Stimulated activated CD8-positive, alpha-beta memory T cell treated with anti-CD3 and anti-CD28 coated beads, Interleukin-15, amount 100 ng/mL, for 24 hours (primary cell): Measurements from ENCODE around the gene ZNF687.

ENCODE experiments used
- DNase-seq: peaks from one replicate; pipeline ENCODE4 v3.0.0-alpha.2; 2020; ENCODE audit warnings: low read depth

The ZNF687 gene

DNA sequence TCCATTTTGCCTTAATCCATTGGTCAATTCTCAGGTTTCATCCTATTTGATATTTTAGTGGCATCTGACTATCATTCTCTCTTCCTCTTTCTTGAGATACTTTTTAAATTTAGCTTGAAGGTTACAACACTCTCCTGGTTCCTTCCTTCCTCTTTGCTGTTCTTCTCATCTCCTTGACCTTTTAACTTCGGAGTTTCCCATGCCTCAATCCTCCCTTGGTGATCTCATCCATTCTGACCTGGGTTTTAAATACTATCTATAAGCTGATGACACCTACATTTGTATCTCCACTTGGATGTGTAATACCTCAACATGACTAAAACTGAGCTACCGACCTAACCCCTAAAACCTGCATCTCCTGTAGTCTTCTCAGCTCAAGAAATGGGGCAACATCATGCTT lies 4.8 kb upstream of the ZNF687 start:
- no peak for DNase-seq

DNA sequence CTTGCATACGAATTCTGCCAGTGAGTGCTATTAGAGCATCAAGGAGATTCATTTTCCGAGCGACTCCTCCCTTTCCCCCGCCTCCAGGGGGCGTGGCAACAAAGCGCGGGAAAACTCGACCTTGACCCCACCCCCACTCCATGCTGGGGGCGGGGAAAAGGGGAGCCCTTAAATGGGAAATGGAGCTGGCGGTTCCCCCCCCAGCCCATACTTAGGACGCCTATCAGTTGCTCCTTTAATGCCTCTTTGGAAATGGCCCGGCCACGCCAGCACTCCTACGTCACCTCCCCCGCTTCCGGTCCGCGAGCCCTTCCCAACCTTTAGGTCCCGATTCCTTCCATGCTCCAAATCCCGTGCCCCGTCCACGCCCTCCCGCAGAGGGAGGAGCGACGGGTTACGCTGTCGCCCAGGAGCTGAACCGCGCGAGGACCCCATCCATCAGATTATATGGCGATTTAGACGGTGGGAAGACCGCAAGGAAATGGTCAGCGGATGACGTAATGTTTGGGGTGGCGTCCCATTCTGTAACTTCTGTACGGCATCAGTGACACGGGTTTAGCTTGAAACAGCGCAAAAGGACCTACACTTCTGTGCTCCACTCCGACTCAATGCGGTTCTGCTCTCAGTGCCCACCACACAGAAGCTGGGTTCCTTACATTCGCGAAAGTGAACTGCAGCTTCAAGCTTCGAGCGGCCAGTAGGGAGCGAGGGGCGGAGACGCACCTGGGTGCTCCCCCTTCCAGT lies 702 bp upstream of the ZNF687 start:
- DNase-seq, result peak; percentile 98

DNA sequence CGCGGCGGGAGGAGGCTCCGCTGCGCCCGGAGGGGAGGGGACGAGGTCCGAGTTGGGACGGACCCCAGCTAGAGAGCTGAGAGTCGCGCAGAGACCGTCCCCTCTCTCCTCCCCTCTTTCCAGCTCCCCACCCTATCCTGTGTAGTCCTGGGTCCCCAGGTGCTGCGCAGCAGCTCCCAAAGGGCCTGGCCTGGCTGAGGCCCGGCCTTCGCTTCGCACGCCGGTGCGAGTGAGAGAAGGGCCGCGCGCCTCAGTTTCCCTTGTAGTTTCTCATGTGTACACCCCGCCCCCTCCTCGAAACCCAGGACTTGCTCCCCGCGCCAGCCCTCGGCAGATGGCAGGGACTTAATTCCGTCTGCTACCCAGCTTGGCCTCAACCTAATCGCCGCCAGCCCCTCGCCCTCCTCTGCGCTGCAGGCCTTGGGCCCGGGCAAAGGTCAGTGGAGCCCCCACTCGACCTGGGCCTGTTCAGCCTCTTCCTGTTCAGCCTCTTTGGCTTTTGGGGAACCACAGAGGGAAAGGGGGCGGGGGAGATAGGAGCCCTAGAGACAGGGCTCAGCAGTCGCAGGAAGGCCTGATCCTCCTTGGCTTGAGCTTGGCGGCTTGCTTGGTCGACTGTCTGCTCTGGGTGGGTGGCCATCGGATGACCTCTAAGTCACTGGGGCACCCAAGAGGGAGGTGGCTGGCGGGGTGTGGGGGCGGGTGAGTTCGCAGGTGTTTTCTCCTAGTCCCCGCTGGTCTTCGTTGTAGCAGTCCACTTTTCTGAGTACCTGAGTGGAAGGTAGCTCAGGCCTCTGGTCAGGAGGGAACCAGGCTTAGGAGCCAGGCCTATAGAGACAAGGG lies 1.0 kb downstream of the ZNF687 start:
- DNase-seq, result no peak

DNA sequence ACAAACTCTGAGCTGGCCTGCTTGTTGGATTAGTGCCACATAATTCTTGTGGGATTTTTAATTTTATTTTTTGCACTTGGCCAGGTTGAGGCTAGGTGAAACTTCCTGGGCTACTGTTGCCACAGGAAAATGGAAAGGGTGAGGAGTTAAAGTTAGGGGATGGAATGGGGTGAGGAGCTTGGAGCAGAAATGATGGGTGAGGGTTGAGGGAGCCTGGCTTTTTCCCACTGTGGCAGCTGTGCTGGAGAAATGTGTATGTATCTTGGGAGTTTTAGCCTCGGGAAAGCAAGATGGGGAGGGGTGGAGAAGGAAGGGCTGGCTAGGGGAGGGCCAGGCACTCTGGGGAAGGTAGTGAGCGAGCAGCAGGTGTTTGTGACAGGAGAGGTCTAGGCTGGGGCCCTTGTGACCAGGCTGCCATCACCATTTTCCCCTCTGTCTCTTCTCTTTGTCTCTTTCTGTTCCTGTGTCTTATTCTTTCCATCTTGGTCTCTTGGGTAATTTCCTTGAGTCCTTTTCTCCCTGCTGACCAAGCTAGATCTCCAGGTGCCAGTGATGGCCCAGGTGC lies 2.0 kb downstream of the ZNF687 start:
- no peak for DNase-seq

DNA sequence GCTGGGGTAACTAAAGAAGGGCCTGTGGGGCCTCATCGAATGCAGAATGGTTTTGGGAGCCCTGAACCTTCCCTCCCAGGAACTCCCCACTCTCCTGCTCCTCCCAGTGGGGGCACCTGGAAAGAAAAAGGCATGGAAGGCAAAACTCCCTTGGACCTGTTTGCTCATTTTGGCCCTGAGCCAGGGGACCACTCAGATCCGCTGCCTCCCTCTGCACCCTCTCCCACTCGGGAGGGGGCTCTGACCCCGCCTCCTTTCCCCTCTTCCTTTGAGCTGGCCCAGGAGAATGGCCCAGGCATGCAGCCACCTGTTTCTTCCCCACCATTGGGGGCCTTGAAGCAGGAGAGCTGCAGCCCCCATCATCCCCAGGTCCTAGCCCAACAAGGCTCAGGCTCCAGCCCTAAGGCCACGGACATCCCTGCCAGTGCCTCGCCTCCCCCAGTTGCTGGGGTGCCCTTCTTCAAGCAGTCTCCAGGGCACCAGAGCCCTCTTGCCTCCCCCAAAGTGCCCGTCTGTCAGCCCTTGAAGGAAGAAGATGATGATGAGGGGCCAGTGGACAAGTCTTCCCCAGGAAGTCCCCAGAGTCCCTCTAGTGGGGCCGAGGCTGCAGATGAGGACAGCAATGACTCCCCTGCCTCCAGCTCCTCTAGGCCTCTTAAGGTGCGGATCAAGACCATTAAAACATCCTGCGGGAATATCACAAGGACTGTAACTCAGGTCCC lies 4.7 kb downstream of the ZNF687 start:
- DNase-seq, result no peak

DNA sequence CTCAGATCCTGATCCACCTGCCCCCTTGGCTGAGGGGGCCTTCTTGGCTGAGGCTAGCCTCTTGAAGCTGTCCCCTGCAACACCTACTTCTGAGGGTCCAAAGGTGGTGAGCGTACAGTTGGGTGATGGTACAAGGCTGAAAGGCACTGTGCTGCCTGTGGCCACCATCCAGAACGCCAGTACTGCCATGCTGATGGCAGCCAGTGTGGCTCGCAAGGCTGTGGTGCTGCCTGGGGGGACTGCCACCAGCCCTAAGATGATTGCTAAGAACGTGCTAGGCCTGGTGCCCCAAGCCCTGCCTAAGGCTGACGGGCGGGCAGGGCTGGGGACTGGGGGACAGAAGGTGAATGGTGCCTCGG lies 5.2 kb downstream of the ZNF687 start:
- DNase-seq, result no peak

DNA sequence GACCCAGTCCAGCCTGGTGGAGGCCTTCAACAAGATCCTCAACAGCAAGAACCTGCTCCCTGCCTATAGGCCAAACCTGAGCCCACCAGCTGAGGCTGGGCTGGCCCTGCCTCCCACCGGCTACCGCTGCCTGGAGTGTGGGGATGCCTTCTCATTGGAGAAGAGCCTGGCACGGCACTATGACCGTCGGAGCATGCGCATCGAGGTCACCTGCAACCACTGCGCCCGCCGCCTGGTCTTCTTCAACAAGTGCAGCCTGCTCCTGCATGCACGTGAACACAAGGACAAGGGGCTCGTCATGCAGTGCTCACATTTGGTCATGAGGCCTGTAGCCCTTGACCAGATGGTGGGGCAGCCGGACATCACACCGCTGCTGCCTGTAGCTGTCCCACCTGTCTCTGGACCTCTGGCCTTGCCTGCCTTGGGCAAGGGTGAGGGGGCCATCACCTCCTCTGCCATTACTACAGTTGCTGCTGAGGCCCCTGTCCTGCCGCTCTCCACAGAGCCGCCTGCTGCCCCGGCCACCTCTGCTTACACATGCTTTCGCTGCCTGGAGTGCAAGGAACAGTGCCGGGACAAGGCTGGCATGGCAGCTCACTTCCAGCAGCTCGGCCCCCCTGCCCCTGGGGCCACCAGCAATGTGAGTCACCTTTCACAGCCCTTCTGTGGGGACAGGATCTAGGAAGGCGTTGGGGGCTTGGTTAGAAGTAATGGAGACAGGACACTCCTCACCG lies 5.8 kb downstream of the ZNF687 start:
- no peak for DNase-seq

DNA sequence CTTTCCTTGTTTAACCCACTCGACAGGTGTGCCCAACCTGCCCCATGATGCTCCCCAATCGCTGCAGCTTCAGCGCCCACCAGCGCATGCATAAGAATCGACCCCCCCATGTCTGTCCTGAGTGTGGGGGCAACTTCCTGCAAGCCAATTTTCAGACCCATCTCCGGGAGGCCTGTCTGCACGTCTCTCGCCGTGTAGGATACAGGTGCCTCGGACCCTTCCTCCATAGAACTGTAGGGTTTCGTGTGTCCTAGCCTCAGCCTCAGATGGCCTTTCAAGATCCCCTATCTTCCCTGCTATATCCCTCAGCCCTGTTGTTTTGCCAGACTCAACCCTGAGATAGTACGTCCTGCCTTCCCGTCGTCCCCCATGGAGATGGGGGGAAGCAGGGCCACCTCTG lies 6.4 kb downstream of the ZNF687 start:
- DNase-seq, result no peak

DNA sequence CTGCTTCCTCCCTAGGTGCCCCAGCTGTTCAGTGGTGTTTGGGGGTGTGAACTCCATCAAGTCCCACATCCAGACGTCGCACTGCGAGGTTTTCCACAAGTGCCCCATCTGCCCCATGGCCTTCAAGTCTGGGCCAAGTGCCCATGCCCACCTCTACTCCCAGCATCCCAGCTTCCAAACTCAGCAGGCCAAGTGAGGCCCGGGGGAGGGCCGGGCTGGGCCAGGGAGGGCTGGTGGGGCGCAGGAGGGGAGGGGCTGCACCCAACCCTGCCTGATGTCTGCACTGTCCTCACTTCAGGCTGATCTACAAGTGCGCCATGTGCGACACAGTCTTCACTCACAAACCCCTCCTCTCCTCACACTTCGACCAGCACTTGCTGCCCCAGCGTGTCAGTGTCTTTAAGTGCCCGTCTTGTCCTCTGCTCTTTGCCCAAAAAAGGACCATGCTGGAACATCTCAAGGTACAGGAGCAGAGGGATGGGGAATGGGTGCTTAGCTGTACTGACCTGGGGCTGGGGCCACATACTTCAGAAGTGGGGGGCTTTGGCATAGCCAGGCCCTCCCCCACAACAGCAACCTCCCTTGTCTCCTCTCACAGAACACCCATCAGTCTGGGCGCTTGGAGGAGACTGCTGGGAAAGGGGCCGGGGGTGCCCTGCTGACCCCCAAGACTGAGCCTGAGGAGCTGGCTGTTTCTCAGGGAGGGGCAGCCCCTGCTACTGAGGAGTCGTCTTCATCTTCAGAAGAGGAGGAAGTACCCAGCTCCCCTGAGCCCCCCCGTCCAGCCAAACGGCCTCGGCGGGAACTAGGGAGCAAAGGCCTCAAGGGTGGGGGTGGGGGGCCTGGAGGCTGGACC lies 7.2 kb downstream of the ZNF687 start:
- no peak for DNase-seq

DNA sequence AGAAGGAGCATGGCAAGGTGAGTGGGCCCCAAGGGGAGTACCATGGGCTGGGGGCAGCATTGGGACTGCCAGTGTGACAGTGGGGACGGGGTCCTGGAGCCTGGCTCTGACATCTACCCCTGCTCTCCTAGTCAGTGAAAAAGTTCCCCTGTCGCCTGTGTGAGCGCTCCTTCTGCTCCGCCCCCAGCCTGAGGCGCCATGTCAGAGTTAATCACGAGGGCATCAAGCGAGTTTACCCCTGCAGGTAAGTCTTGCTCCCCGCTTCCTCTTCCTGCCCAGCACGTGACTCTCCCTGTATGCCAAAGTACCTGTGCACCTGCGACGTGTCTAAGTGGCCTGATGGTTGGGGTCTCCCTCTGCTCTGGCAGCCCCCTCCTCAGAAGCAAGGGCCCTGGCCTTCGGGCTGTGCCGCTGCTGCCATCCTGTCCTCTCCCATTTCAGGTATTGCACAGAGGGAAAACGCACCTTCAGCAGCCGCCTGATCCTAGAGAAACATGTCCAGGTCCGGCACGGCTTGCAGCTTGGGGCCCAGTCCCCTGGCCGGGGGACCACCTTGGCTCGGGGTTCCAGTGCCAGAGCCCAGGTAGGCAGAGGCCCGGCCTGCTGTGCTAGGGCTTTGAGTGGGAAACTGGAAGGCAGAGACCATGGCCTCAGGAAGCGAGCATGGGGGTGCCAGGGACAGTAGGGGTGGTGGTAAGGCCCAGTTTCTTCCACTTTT lies 8.1 kb downstream of the ZNF687 start:
- no peak for DNase-seq

DNA sequence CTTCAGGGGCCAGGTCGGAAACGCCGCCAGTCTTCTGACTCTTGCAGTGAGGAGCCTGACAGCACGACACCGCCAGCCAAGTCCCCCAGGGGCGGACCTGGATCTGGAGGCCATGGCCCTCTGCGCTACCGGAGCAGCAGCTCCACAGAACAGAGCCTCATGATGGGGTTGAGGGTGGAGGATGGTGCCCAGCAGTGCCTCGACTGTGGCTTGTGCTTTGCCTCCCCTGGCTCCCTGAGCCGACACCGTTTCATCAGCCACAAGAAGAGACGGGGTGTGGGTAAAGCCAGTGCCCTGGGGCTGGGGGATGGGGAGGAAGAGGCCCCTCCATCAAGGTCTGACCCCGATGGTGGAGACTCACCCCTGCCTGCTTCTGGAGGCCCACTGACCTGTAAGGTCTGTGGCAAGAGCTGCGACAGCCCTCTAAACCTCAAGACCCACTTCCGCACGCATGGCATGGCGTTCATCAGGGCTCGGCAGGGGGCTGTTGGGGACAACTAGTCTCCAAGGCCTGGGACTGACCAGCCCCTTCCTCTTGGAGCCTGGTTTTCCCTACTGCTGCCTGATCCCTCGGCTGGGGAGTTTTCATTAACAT lies 8.7 kb downstream of the ZNF687 start:
- no peak for DNase-seq

DNA sequence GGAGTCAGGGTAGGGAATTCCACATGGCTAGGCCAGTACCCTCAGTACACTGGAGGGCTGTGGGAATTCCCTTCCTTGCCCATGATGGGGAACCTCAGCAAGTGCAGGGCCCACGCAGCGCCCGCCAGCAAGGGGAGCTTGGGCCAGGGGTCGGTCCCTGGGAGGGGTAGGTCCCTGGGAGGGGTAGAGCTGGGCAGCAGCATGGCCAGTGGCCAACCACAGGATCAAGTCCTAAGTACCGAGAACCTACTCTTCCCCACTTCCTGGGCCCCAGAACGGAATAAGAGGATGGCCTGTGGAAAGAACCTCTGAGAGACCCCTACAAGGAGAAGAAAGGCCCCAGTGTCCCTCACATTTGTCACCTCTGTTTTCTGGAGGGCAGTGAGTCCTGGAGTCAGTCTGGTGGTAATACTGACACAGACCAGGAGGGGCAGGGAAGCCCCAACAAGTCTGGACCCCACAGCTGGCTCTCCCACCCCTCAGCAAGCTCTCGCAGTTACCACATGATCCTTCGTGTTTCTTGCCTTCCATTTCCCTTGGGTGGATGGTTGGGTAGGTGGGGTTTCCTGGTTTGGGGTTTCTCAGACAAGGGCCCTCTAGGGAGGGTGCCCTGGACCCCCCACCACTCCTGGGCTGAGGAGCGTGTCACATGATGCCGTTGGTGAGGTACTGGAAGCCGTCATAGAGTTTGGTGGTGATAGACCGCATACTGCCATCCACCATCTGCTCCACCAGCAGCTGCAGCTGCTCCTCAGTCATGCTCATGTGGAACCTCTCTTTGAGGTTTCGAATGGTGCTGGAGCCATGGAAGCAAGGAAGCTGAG lies 10.3 kb downstream of the ZNF687 start:
- no peak for DNase-seq

DNA sequence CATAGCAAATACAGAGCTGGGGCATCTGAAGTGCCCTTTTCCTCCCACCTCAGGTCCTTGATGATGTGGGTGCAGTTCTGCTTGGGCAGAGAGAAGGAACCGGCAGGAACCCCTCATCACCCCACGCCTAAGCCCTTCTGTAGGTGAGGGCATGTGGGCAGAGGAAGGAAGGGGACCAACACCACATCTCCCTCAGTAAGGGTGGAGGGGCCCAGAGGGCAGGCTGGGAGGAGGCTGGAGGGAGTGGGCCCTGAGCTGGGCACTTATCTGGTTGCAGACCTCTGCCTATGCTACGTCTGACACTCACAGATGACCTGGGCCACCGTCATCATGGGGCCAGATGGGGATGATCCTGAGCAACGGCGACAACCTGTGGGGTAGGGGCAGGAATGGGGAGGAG lies 11.0 kb downstream of the ZNF687 start:
- no peak for DNase-seq

DNA sequence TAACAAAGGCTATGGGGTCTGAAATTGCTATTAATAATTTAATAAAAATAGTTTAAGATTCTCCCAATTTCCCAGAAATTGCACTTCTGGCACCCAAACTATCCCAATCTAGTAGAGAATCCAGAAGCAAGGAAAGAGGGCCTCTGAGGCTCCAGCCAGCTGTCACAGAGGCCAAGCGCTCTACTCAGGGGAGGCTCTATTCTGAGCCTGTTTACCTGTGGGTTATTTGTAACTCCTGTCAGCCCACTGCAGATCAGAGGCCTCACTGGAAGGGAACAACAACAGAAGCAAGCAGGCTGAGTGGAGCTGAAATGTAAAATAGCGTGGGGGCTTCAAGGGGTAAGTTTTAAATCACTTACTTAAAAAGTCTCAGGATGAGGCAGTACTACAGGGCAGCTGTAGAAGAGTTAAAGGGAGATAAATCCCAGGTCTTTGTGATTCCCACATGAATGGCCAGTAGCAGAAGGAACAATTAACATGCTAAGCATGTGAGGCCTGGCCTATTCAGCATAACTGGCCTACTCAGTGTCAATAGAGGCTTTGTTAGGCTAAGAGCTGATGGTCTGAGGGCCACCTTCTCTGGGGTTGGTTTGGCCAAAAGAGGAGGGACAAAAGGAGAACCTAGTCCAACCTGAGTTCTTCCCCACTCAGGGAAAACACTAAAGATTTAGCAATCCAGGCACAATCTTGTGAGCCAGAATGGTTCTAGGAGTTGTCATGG lies 12.8 kb downstream of the ZNF687 start:
- DNase-seq, result no peak

DNA sequence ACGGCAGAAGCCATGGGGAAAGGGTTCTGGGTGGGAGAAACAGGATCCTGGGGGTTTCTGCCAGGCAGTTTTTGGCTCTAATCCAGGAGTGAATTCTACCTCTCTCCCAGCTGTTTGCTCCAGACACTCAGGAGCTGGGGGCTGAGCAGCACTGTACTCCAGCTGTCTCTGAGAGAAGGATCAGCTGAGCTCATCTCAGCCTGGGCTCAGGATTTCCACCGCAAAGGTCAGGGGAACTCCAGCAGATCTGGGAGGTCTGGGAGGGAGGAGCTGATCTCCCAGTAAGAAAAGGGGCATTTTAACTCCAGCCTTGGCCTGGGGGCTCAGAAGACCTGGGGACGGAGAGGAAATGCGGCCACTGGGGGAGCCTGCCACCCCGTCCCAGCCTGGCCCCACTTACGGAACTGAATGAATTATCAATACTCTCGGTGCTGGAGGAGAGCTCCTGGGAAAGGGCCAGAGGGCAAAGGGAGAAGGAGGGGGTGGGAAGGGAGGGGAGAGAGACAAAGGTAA lies 27.8 kb downstream of the ZNF687 start:
- DNase-seq, result no peak

DNA sequence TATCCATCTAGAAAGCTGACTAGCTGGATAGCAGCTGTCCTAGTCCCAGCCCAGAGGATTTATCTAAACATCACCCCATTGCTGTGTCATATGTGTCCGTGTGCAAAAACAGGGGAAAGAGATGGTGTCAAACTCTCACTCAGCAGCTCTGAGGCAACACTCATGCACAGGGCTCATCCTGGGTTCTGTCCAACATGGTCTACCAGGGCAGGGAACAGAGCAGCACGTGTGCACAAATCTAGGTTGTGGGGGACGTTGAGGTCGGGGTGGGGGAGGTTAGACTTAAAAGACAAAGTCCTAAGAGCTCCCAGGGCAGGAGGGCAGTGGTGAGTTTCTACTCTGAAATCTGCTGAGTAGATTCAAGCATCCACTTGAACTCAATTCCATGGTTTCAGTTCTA lies 28.9 kb downstream of the ZNF687 start:
- DNase-seq, result no peak

DNA sequence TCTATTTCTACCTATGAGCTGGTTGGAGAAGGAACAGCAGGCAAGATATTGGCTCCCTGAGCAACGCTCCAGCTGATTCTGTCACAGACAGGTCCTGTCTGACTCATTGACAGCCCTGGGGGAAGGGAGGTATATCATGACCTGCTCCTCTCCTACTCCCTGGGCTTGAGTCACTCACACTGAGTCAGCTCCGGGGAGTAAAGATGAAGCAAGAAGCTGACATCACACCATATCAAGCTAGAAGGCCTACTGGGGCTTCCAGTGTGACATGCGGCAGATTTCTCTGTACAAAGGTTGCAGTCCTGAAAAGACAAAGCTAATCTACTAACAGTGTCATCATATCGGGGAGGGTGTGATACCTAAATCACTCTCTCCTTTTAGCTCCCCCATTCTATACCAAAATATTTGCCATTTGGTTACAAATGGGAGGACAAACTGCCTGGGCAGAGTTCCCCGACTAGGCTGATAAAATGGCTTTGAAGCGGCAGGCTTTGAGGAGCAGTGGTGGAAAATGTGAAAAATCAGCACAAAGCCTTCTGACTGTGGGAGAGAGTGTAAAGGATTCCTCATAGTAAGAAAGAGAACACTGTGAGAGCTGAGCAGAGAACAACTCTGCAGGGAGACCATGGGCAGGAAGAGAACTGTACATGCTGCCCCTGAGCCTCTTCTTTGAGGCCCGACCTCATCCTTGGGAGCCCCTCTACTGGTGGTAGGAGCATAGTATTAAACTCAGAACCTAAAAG lies 29.7 kb downstream of the ZNF687 start:
- no peak for DNase-seq
